ENCODE results near the gene SPNS2. TPM values are rescaled to one million over a fixed set of nuclear protein-coding genes. Genes with fewer than 3 reads are reported as not detected.

The SPNS2 gene
- total RNA-seq, 1 experiment from 2014 or later = 0.33 TPM

DNA sequence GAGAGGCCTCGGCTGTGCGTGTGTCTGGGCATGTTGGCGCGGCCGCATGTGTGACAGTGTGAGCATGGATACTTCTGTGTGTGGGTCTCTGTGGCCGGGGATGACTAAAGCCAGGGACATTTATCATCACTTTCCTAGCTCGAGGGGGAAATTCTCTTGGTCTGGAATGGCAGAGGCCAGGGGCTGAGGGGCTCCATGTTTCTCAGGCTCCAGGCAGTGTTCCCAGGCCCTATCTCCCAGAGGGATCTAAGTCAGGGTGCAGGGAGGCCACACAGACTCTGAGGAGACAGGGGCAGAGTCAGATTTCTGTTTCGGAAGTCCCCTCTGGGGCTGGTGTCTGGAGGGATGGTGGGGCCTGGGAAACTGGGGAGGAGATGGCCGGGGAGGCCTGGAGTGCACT, 23.7 kb upstream of the SPNS2 start:
- no peak overlapping the region for H3K18ac ChIP-seq (ENCODE audit: insufficient read length, low read depth, low read length)
- WGBS (ENCODE audit: extremely low coverage, insufficient read length, low lambda C conversion rate) = no CpG with 5 or more reads among the region's 9 CpGs
- H3K9ac ChIP-seq (ENCODE audit: extremely low read depth, insufficient read length, low read length) = no peak overlapping the region
- H3T11ph ChIP-seq (ENCODE audit: low read length) = no peak overlapping the region
- H2BK12ac ChIP-seq (ENCODE audit: insufficient read length, low read depth, low read length) = no peak overlapping the region
- no peak overlapping the region for H3K4me2 ChIP-seq (ENCODE audit: insufficient read depth, insufficient read length, low read length)
- no peaks in the 10 kb centered on the region for H4K20me1 ChIP-seq (ENCODE audit: control insufficient read depth, insufficient read depth, insufficient read length)
- no peak overlapping the region for H3K23ac ChIP-seq (ENCODE audit: insufficient read length, low read depth, low read length)
- Mint-ChIP-seq H3K4me3 (no peak overlapping the region), H3K27ac (peak overlapping the region in 2 of 3 experiments; percentile 1 to 71; a peak in 4 of 7 replicates), H3K36me3 (ENCODE audit: insufficient read depth in 1 of 3, low read depth in 3 of 3) (no peaks in the 10 kb centered on the region), H3K9me3 (no peaks in the 10 kb centered on the region), H3K27me3 (ENCODE audit: low read depth) (peaks cover 3% of the 10 kb centered on the region), H3K4me1 (peaks cover 9 to 16% of the 10 kb centered on the region in 2 experiments; a peak in 3 of 4 replicates)
- DNase-seq = no peak
- no peak overlapping the region for H2BK120ac ChIP-seq (ENCODE audit: low read depth, low read length, poor library complexity, severe bottlenecking)
- TF ChIP-seq, protein P1, sequence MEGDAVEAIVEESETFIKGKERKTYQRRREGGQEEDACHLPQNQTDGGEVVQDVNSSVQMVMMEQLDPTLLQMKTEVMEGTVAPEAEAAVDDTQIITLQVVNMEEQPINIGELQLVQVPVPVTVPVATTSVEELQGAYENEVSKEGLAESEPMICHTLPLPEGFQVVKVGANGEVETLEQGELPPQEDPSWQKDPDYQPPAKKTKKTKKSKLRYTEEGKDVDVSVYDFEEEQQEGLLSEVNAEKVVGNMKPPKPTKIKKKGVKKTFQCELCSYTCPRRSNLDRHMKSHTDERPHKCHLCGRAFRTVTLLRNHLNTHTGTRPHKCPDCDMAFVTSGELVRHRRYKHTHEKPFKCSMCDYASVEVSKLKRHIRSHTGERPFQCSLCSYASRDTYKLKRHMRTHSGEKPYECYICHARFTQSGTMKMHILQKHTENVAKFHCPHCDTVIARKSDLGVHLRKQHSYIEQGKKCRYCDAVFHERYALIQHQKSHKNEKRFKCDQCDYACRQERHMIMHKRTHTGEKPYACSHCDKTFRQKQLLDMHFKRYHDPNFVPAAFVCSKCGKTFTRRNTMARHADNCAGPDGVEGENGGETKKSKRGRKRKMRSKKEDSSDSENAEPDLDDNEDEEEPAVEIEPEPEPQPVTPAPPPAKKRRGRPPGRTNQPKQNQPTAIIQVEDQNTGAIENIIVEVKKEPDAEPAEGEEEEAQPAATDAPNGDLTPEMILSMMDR (conservative IDR thresholded peaks at IDR 0.05) = no peak
- no peaks in the 10 kb centered on the region for H3K27me3 ChIP-seq (ENCODE audit: insufficient read depth, low read length)
- H3K23me2 ChIP-seq (ENCODE audit: insufficient read length, low read depth, low read length, poor library complexity, severe bottlenecking) = no peaks in the 10 kb centered on the region
- H4K5ac ChIP-seq (ENCODE audit: insufficient read length, low read depth, low read length) = no peak overlapping the region
- no peaks in the 10 kb centered on the region for H3K79me1 ChIP-seq (ENCODE audit: insufficient read depth, low read depth, low read length, poor library complexity, severe bottlenecking)
- no peak overlapping the region for H4K8ac ChIP-seq (replicated peaks; ENCODE audit: insufficient read length, low read depth, low read length)
- no peaks in the 10 kb centered on the region for H3K9me3 ChIP-seq (ENCODE audit: control insufficient read depth, low read depth, low read length)
- no peak overlapping the region for H2BK5ac ChIP-seq (ENCODE audit: insufficient read length, low read length)
- no peak overlapping the region for H3K56ac ChIP-seq (ENCODE audit: insufficient read length, low read depth, low read length)
- no peak overlapping the region for H2AFZ ChIP-seq (ENCODE audit: low read length)
- no peak overlapping the region for H2BK15ac ChIP-seq (ENCODE audit: low read depth, low read length)
- no peak overlapping the region for H3K27ac ChIP-seq (ENCODE audit: insufficient read length, low read depth, low read length)
- H3K79me2 ChIP-seq (ENCODE audit: insufficient read depth, low read length) = no peaks in the 10 kb centered on the region
- H2BK20ac ChIP-seq (ENCODE audit: low read depth, low read length, poor library complexity, severe bottlenecking) = no peak overlapping the region
- H3K14ac ChIP-seq (ENCODE audit: insufficient read depth, low read length) = no peak overlapping the region
- no peaks in the 10 kb centered on the region for H3K4me1 ChIP-seq (ENCODE audit: insufficient read depth, low read length)
- no peak overlapping the region for H2AK5ac ChIP-seq (ENCODE audit: insufficient read length, low read length)
- no peak overlapping the region for H4K91ac ChIP-seq (ENCODE audit: insufficient read length, low read depth, low read length)
- H3K4ac ChIP-seq (ENCODE audit: low read depth, low read length) = no peak overlapping the region
